Thymus (tissue), 11 donors: ENCODE measurements around the gene P2RX2. TPM values are rescaled to one million over a fixed set of nuclear protein-coding genes. Genes with fewer than 3 reads are reported as not detected.

ENCODE experiments used
- DNase-seq, 9 donors: peaks; one replicate each; pipeline ENCODE4 v3.0.0-alpha.2; 2013; ENCODE audit warnings: low spot score in 9 of 9, low read depth in 6 of 9, missing footprints in 1 of 9
- H3K27ac ChIP-seq, 2 donors: one replicate each; pipeline ENCODE4 v1.5.1; 2013; ENCODE audit warnings: control low read depth in 1 of 2, low read depth in 1 of 2, low read length in 1 of 2, mild to moderate bottlenecking in 1 of 2, moderate library complexity in 1 of 2
- H3K27me3 ChIP-seq, 2 donors: one replicate each; pipeline ENCODE4 v1.5.1; 2013; ENCODE audit warnings: low read length in 1 of 2; ENCODE audit not compliant: control insufficient read depth in 2 of 2, insufficient read depth in 1 of 2
- H3K36me3 ChIP-seq, 2 donors: one replicate each; pipeline ENCODE4 v1.5.1; 2013; ENCODE audit warnings: low read length in 1 of 2, mild to moderate bottlenecking in 1 of 2, moderate library complexity in 1 of 2; ENCODE audit not compliant: control insufficient read depth in 2 of 2, insufficient read depth in 2 of 2
- H3K4me1 ChIP-seq, 2 donors: one replicate each; pipeline ENCODE4 v1.5.1; 2013; ENCODE audit warnings: low read length in 2 of 2; ENCODE audit not compliant: control insufficient read depth in 2 of 2, insufficient read depth in 2 of 2
- H3K4me3 ChIP-seq, 2 donors: one replicate each; pipeline ENCODE4 v1.5.1; 2013; ENCODE audit warnings: low read length in 2 of 2, control low read depth in 1 of 2, mild to moderate bottlenecking in 1 of 2
- H3K9me3 ChIP-seq, 2 donors: one replicate each; pipeline ENCODE4 v1.5.1; 2013; ENCODE audit warnings: low read length in 1 of 2, mild to moderate bottlenecking in 1 of 2; ENCODE audit not compliant: control insufficient read depth in 2 of 2, insufficient read depth in 1 of 2
- WGBS: extraction: QIAGEN DNeasy Blood & Tissue Kit; methylation state at CpG from one replicate; pipeline ENCODE4 v1.1.7; 2013; 5-methylcytosine and 5-hydroxymethylcytosine counted together
- polyA plus RNA-seq: library from polyadenylated mRNA; stranded (reverse); fragments of 200-250 nt; gene quantifications from one replicate; pipeline ENCODE4 v1.2.3, GENCODE V29; 2013
- total RNA-seq: library from RNA; stranded (reverse); fragments of 120-200 nt; gene quantifications from one replicate; pipeline ENCODE4 v1.2.4, GENCODE V29; 2013
- donor health status: healthy.

The P2RX2 gene
- total and polyA plus RNA-seq, 2 donors = 0.66 to 2.5 TPM

DNA sequence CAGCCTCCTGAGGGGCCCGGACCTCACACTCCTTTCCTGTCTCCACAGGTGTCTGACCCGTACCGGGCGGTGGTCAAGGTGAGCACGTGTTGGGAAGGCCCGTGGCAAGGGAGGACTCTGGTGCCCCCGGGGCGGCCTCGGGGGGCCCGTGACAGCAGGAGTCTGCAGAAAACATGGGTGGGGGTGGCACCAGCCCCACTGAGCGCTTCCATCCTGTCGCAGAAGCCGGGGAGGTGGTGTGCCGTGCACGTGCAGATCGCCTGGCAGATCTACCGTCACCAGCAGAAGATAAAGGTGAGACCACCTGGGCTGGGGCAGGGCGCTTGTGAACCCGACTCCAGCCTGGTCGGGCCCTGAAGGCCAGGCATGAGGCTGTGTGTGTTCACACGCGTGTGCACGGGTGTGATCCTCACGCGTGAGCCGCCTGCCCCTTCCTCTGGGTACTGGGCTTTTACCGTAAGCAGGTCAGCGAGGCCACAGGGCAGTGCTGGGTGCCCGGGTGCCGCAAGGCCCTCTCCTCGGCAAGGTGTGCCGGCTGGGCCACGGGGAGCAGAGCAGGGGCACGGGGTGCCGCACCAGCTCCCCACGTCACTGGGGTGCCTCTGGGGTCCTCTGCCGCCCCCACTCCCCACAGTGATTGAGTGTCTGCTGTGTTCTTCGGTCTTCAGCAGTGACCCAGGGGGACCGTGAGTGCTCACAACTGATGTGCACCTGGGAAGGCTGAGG lies 44.1 kb upstream of the P2RX2 start:
- peaks cover 36 to 60% of the 10 kb centered on the region in 2 donors for H3K36me3 ChIP-seq
- H3K4me1 ChIP-seq = peaks cover 0 to 2% of the 10 kb centered on the region in 2 donors
- no peak overlapping the region for H3K27ac ChIP-seq
- no peaks in the 10 kb centered on the region for H3K27me3 ChIP-seq
- no peaks in the 10 kb centered on the region for H3K9me3 ChIP-seq
- no peak overlapping the region for H3K4me3 ChIP-seq
- DNase-seq = no peak
- 98% methylated on average over 39 of the region's 39 CpGs for WGBS

DNA sequence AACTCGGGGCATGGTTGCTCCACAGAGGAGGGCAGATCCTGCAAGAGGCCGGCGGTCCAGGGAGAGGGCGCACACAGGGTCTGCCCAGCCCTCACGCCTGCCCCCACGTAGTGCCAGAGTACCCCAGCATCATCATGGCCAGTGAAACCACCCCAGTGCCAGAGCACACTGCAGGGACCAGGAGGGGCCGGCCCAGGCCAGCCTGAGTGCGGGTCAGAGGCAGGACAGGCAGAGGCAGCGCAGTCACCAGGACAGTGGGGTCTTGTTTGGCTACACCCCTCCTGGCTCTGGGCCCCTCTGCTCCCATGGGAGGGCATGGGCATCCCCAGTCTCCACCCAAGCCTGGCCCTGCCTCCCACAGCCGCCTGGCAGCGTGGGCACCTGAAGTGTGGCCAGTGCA lies 42.9 kb upstream of the P2RX2 start:
- WGBS = 98% methylated on average over 11 of the region's 11 CpGs
- peaks cover 0 to 2% of the 10 kb centered on the region in 2 donors for H3K4me1 ChIP-seq
- no peak overlapping the region for H3K27ac ChIP-seq
- H3K9me3 ChIP-seq = no peaks in the 10 kb centered on the region
- no peaks in the 10 kb centered on the region for H3K27me3 ChIP-seq
- no peak overlapping the region for H3K4me3 ChIP-seq
- DNase-seq = no peak
- peaks cover 38 to 56% of the 10 kb centered on the region in 2 donors for H3K36me3 ChIP-seq

DNA sequence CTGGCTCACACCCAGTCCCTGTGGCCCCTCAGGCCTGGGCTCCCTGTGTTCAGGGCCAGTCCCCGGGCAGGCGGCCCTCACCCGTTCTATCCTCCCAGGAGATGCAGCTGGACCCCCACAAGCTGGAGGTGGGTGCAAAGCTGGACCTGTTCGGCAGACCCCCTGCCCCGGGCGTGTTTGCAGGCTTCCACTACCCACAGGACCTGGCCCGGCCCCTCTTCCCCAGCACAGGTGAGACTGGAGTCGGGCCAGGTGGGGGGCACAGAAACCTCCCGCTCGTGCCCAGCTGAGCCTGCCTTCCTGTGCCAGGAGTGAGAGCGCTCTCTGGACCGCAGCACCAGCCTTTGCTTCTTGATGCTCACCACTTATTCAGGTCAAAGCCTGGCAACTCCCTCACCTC lies 41.9 kb upstream of the P2RX2 start:
- Histone ChIP-seq H3K4me3 (no peak overlapping the region), H3K36me3 (peaks cover 40 to 55% of the 10 kb centered on the region in 2 donors), H3K27ac (no peak overlapping the region), H3K9me3 (no peaks in the 10 kb centered on the region), H3K27me3 (no peaks in the 10 kb centered on the region), H3K4me1 (peaks cover 0 to 2% of the 10 kb centered on the region in 2 donors)
- DNase-seq = no peak
- WGBS = 98% methylated on average over 12 of the region's 12 CpGs

DNA sequence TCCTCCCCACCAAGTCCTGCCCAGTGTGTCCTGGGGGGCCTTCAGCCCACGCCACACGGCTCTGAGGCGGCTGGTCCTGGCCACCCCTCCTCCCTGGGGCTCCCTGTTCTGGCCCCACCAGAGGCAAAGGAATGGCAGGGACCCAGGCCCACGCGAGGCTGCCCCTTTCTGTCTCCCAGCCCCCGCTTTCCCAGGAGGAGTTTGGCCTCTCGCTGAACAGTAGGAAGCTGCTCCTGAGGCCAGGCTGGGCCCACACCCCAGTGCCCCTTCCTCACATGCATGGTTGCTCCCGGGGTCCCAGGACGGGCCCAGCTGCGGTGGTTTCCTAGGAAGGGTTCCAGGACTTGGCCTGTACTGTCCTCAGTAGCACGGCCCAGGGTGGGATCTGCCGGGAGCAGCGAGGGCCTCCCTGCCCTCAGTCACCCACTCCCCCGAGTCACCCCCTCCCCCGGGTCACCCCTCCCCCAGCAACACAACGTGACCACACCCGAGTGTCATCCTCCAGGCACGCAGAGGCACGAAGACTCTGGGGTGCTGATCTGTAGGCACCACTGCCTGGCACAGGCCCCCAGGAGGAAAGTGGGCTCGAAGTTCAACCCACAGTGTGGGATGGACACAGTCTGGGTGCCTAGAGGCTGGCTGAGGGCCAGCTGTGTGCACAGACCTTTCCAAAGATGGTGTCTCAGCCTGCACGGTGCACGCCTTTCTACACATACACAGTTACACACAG lies 41.2 kb upstream of the P2RX2 start:
- peaks cover 37 to 60% of the 10 kb centered on the region in 2 donors for H3K36me3 ChIP-seq
- H3K27me3 ChIP-seq = peaks cover 0 to 2% of the 10 kb centered on the region in 2 donors
- WGBS = 97% methylated on average over 22 of the region's 22 CpGs
- no peak overlapping the region for H3K4me3 ChIP-seq
- peaks cover 0 to 2% of the 10 kb centered on the region in 2 donors for H3K4me1 ChIP-seq
- no peaks in the 10 kb centered on the region for H3K9me3 ChIP-seq
- no peak for DNase-seq
- H3K27ac ChIP-seq = no peak overlapping the region

DNA sequence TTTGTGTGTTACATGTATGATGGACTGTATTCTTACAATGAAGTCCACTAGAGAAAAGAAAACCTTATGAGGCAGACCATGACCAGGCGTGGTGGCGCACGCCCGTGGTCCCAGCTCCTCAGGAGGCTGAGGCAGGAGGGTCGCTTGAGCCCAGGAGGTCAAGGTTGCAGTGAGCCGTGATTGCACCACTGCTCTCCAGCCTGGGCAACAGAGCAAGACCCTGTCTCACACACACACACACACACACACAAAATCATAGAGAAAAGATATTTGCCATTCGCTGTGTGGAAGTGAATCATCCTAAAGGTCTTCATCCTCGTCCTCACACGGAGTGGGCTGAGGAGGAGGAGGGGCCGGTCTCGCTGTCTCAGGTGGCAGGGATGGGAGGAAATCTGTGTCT lies 40.5 kb upstream of the P2RX2 start:
- 89% methylated on average over 11 of the region's 11 CpGs for WGBS
- no peaks in the 10 kb centered on the region for H3K9me3 ChIP-seq
- no peak overlapping the region for H3K4me3 ChIP-seq
- peaks cover 30 to 67% of the 10 kb centered on the region in 2 donors for H3K36me3 ChIP-seq
- peaks cover 0 to 2% of the 10 kb centered on the region in 2 donors for H3K4me1 ChIP-seq
- no peak for DNase-seq
- H3K27me3 ChIP-seq = peaks cover 0 to 4% of the 10 kb centered on the region in 2 donors
- no peak overlapping the region for H3K27ac ChIP-seq

DNA sequence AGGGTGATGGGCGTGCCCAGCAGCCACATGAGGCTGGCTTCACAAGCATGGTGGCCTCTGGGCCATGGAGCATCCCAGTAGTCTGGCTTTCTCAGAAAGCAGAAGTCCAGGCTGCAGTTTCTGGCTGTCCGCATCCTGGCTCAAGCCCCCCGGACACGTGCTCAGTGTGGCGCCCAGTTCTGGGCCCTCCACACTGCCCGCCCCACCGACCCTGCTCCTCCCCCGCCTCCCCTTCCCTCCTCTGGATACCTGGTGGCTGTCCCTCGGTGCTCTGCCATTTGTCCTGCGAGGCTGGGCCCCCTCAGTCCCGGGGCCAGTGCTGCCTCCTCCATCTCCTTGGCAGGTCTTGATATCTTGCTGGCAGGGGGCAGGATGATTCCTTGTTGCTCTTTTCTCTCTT lies 39.8 kb upstream of the P2RX2 start:
- DNase-seq = no peak
- Histone ChIP-seq H3K4me1 (peaks cover 0 to 2% of the 10 kb centered on the region in 2 donors), H3K4me3 (no peak overlapping the region), H3K36me3 (peaks cover 28 to 70% of the 10 kb centered on the region in 2 donors), H3K9me3 (no peaks in the 10 kb centered on the region), H3K27ac (no peak overlapping the region), H3K27me3 (peaks cover 0 to 4% of the 10 kb centered on the region in 2 donors)
- 89% methylated on average over 11 of the region's 11 CpGs for WGBS

DNA sequence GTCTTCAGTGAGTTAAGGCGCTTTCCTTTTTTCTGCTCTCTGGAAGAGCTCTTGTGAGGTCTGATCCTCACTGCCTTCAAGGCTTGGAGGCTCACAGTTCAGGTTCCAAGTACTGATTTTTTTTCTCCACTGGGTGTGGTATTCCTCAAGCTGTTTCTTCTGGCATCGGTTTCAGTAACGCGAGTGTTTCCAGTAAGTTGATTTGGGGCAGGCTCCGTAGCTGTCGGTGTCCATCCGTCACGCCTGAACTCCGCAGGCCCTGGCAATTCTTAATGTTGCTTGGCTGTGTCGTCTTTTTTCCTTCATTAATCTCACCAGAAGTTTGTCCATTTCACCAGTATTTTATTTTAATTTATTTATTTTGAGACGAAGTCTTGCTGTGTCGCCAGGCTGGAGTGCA lies 38.8 kb upstream of the P2RX2 start:
- Histone ChIP-seq H3K27me3 (peaks cover 0 to 4% of the 10 kb centered on the region in 2 donors), H3K4me3 (no peak overlapping the region), H3K36me3 (peaks cover 25 to 64% of the 10 kb centered on the region in 2 donors), H3K27ac (no peak overlapping the region), H3K4me1 (peaks cover 0 to 2% of the 10 kb centered on the region in 2 donors), H3K9me3 (no peaks in the 10 kb centered on the region)
- no peak for DNase-seq
- WGBS = 94% methylated on average over 12 of the region's 12 CpGs

DNA sequence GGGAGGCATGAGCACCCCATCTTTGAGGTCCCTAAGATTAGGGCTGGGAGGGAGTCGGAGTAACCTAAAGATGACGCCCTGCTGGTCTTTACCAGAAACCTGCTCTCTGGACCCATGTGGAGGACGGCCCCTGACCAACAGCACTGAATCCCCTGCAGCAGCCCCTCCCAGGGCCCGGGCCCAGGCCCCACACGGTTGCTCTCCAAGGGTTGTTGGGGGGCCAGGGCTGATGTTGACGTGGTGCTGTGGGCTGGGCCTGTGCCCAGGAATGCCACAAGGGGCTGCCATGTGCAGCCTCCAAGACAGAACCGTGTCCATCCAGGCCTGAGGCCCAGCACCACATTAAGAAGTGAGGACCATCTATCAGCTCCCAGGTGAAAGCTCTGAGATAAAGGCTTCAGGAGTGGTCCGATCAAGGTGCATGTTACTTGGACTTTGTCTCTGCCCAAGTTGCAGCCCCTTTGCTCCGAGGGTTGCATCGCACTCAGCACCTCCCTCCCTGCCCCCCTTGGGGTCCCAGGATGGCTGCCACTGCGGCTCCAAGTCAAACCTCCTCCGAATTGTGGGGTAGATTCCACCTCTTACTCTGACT lies 37.8 kb upstream of the P2RX2 start:
- Histone ChIP-seq H3K4me3 (no peak overlapping the region), H3K36me3 (peaks cover 21 to 60% of the 10 kb centered on the region in 2 donors), H3K27me3 (peaks cover 0 to 4% of the 10 kb centered on the region in 2 donors), H3K27ac (no peak overlapping the region), H3K9me3 (no peaks in the 10 kb centered on the region), H3K4me1 (peaks cover 0 to 2% of the 10 kb centered on the region in 2 donors)
- no peak for DNase-seq
- WGBS = 98% methylated on average over 12 of the region's 12 CpGs
